Stimulated activated naive CD8-positive, alpha-beta T cell treated with anti-CD3 and anti-CD28 coated beads, Interleukin-15, amount 100 ng/mL, for 72 hours (primary cell): ENCODE data around the gene TBC1D3B.
"Not testable (repeated sequence)": the region's sequence is repeated elsewhere in the genome, so short reads cannot be mapped to it uniquely, and the experiment has no call there.

ENCODE experiments used
- ATAC-seq: fragments of 150-1000 bp; cut with Tn5 transposase; 2 replicates; pipeline ENCODE4 v1.10.0; 2021; ENCODE audit warnings: mild to moderate bottlenecking, moderate library complexity
- DNase-seq, 2 donors: peaks; one replicate each; pipeline ENCODE4 v3.0.0; 2021 to 2022
- H3K27ac Mint-ChIP-seq, 2 donors: one replicate each; pipeline ENCODE4 v1.8.0; 2022; ENCODE audit warnings: mild to moderate bottlenecking in 2 of 2, mixed read lengths in 2 of 2, moderate library complexity in 2 of 2
- H3K27me3 Mint-ChIP-seq: one replicate; pipeline ENCODE4 v1.8.0; 2022; ENCODE audit warnings: mixed read lengths
- H3K4me1 Mint-ChIP-seq: one replicate; pipeline ENCODE4 v1.8.0; 2022; ENCODE audit warnings: mild to moderate bottlenecking, mixed read lengths
- H3K4me3 Mint-ChIP-seq, 2 donors: one replicate each; pipeline ENCODE4 v1.8.0; 2022; ENCODE audit warnings: mild to moderate bottlenecking in 2 of 2, mixed read lengths in 2 of 2, moderate library complexity in 1 of 2
- H3K9me3 Mint-ChIP-seq, 2 donors: one replicate each; pipeline ENCODE4 v1.8.0; 2022; ENCODE audit warnings: mixed read lengths in 2 of 2

TBC1D3B gene

DNA sequence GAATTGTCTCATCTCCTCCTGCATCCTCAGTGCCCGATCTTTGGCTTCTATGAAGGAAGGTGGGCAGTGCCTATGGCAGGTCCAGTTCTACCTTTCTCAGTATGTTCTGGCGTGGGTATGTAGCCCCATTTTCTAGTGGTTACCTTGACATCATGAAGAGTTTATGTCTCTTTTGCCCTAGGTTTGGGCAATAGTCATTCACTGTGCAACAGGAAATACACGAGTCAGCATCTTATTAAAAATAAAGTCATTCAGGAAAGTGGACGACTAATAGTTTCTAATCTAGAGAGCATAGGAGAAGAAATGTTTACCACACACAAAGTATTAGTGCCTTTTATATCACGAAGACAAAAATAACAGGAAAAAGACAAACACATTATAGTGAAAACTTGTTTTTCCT is 13.6 kb upstream of the TBC1D3B start:
- peaks cover 49% of the 10 kb centered on the region for H3K27me3 Mint-ChIP-seq
- H3K27ac Mint-ChIP-seq, DNase-seq, H3K9me3 Mint-ChIP-seq, H3K4me3 Mint-ChIP-seq, ATAC-seq: not testable (repeated sequence)
- H3K4me1 Mint-ChIP-seq = peaks cover 28% of the 10 kb centered on the region

GRCh38 chr17:36188891-36189306 is 12.5 kb upstream of the TBC1D3B start:
- H3K4me3 Mint-ChIP-seq = peak overlapping the region in 1 of 2 donors; percentile 45
- DNase-seq (peak in 1 of 2 donors; percentile 41), ATAC-seq (peak; percentile 94)
- H3K4me1 Mint-ChIP-seq = peaks cover 28% of the 10 kb centered on the region
- H3K27me3 Mint-ChIP-seq = peaks cover 60% of the 10 kb centered on the region
- H3K9me3 Mint-ChIP-seq = no peaks in the 10 kb centered on the region
- H3K27ac Mint-ChIP-seq = peak overlapping the region in 1 of 2 donors; percentile 25

DNA sequence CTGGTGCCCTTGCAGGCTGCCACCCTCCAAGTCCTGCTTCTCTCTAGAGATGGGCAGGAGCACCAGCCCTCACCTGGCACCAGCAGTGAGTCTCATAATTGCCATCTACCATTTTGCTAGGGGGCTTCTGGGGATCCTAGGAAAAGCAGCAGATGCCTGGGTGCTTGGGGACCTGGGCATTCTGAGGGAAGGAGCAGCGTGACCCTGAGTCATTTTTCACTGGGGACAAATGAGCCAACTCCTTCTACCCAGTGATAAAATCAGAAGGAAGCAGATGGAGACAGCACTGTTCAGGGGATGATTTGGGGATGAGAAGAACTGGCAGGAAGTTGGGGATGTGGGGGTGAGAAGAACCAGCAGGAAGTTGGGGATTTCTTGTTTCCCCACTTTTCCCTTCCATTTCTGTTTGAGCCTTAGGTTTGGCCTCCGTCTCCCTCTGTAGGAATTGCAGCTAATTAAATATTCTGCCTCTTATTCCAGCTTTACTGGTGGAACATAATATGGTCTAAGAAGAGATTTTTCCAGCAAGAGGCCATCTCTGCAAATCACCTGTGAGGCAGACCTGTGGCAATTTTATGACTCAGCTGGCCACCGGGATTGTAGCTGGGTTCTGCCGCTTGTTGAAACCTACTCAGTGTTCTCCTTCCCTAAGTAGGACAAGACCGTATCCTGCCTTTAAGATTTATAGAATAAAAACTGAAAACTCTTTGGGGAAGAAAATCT is 11.7 kb upstream of the TBC1D3B start:
- H3K27ac Mint-ChIP-seq = peak overlapping the region in 1 of 2 donors; percentile 42
- not testable (repeated sequence) for ATAC-seq

GRCh38 chr17:36186810-36187763 is 10.7 kb upstream of the TBC1D3B start:
- not testable (repeated sequence) for DNase-seq, H3K4me3 Mint-ChIP-seq, ATAC-seq, H3K9me3 Mint-ChIP-seq, H3K27ac Mint-ChIP-seq
- peaks cover 66% of the 10 kb centered on the region for H3K27me3 Mint-ChIP-seq
- peaks cover 26% of the 10 kb centered on the region for H3K4me1 Mint-ChIP-seq

More for the DNA sequence above, 11.7 kb upstream of the TBC1D3B start:
- not testable (repeated sequence) for H3K4me3 Mint-ChIP-seq, H3K9me3 Mint-ChIP-seq, DNase-seq
- Mint-ChIP-seq H3K27me3 (peaks cover 66% of the 10 kb centered on the region), H3K4me1 (peaks cover 32% of the 10 kb centered on the region)

GRCh38 chr17:36185416-36185815 is 9.0 kb upstream of the TBC1D3B start:
- H3K27me3 Mint-ChIP-seq = peaks cover 69% of the 10 kb centered on the region
- no peak overlapping the region for H3K4me3 Mint-ChIP-seq
- H3K9me3 Mint-ChIP-seq = no peaks in the 10 kb centered on the region
- ATAC-seq (no peak), DNase-seq (no peak)
- H3K27ac Mint-ChIP-seq = no peak overlapping the region
- H3K4me1 Mint-ChIP-seq = peaks cover 21% of the 10 kb centered on the region

DNA sequence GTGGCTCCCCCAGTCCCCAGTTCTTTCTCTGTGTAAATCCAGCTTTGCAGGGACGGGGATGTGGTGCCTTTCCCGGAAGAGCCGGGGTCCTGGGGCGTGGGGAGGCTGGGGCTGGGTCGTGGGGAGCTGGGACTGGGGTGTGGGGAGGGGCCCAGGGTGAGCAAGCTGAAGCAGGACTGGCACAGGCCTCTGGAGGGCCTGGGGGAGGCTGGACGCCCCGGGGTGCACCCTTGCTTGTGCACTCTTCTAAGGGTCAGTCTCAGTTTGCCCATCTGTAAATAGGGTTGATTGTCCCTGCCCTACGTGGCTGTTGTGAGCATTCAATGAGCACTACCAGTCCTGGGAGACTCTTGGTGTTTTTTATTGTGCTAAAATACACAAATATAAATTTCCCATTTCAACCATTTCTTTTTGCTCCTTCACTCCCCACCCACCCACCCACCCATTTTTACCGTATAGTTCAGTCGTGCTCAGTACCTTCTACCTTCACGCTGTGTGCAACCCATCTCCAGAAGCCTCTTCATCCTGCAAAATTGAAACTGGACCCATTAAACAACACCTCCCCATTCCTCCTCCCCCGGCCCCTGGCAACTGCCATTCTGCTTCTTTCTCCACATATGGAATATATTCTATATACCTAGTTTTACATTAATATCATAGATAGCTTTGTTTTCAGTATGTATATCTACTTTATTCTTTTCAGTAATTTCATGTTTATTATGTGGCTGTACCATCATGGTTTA is 7.8 kb upstream of the TBC1D3B start:
- peak overlapping the region in 1 of 2 donors; percentile 41 for H3K4me3 Mint-ChIP-seq
- peaks cover 21% of the 10 kb centered on the region for H3K4me1 Mint-ChIP-seq

DNA sequence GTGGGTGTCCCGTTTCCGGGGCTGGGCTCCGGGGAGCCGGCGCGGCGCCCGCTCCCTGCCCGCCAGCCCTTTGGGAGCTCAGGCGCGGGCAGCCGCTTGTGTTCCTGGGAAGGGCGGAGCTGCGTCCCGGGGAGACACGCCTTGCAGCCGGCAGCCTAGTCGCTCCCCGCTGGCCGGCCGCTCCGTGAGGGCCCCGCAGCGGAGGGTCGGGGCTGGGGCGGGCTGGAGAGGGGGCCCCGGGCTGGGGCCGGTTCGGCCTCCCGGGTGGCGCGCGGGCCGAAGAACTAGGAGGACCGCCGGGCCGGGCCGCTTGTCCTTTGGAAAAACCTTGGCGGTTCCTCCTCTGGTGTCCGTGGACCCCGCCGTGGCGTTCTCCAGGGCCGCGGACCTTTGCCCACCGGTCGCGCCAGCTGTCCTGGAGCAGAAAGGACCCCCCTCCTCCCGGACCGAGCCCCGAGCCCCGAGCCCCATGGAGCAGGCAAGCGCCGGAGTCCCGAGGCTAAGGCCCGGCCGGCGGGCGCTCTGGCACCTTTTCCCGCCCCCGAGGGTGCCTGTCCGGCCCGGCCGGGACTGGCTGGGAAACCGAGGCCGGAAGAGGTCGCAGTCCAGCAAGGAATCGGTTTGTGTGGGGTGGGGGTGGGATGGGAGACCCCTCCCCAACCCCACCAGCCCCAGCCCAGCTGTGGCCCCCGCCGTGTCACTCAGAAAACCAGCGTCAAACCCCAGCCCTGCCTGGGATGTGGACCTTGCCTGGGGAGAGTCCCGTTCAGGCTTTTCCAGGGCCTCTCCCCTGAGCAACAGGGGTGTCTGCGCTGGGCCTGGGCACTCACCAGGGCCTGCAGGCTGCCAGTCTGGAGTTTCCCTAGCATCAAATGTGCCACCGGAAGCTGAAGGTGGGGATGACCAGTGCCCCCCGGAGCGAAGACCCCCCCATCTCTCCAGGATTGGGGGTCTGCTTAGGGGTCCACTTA is 6.8 kb upstream of the TBC1D3B start:
- no peaks in the 10 kb centered on the region for H3K9me3 Mint-ChIP-seq
- peaks cover 61% of the 10 kb centered on the region for H3K27me3 Mint-ChIP-seq
- peak; percentile 37 for ATAC-seq
- no peak overlapping the region for H3K27ac Mint-ChIP-seq
- peaks cover 12% of the 10 kb centered on the region for H3K4me1 Mint-ChIP-seq
- H3K4me3 Mint-ChIP-seq = peak overlapping the region in 1 of 2 donors; percentile 56
- no peak for DNase-seq

More for the DNA sequence above, 7.8 kb upstream of the TBC1D3B start:
- H3K27me3 Mint-ChIP-seq = peaks cover 69% of the 10 kb centered on the region
- H3K9me3 Mint-ChIP-seq = no peaks in the 10 kb centered on the region
- DNase-seq (no peak), ATAC-seq (no peak)
- no peak overlapping the region for H3K27ac Mint-ChIP-seq

- peak overlapping the region in 1 of 2 donors; percentile 35 for H3K4me3 Mint-ChIP-seq
- no peak for ATAC-seq
- H3K4me1 Mint-ChIP-seq = peaks cover 4% of the 10 kb centered on the region
- no peak overlapping the region for H3K27ac Mint-ChIP-seq
- no peaks in the 10 kb centered on the region for H3K9me3 Mint-ChIP-seq
- H3K27me3 Mint-ChIP-seq = peaks cover 52% of the 10 kb centered on the region
- DNase-seq = no peak
These were observed 6.0 kb upstream of the TBC1D3B start for GRCh38 chr17:36182176-36183000.

GRCh38 chr17:36181446-36182175 is 5.2 kb upstream of the TBC1D3B start:
- not testable (repeated sequence) for H3K9me3 Mint-ChIP-seq, H3K27ac Mint-ChIP-seq, DNase-seq, H3K4me3 Mint-ChIP-seq, H3K4me1 Mint-ChIP-seq, ATAC-seq
- H3K27me3 Mint-ChIP-seq = peaks cover 44% of the 10 kb centered on the region

GRCh38 chr17:36168836-36169235 is 7.6 kb downstream of the TBC1D3B start:
- not testable (repeated sequence) for H3K4me3 Mint-ChIP-seq, ATAC-seq, DNase-seq, H3K4me1 Mint-ChIP-seq, H3K27ac Mint-ChIP-seq, H3K27me3 Mint-ChIP-seq, H3K9me3 Mint-ChIP-seq

DNA sequence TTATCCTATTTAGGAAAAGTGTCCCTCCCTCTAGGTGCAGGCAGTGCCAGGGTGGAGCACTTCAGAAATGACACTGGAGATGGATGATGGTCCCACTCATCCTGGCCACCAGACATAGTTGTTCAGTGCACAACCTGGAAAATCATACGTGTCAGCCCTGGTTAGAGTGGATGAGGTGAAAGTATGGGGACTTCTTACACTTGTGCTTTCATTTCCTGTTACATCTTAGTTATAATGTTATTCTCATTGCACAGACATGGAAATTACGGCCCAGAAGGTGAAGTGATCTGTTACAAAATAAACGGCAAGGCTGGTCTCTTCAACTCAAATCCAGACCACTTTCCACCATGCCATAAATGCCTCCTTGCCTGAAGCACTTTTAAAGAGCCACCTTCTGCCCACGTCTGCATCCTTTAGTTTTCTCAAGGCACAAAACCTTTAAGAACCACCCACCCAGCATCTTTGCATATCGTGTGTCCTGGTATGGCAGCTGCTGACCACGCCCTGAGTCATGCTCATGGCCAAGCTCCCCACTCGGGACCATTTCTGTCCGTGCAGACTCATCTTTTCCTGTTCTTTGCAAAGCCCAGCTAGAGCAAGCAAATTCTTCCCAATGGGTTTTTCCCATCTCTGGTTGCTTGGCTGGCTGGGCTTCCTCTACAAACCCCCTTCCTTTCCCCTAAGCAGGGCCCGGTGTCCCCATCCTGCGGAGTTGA is 22.4 kb downstream of the TBC1D3B start:
- DNase-seq (no peak), ATAC-seq (no peak)
- H3K27ac Mint-ChIP-seq = no peak overlapping the region
- H3K4me1 Mint-ChIP-seq = peaks cover 13% of the 10 kb centered on the region
- H3K9me3 Mint-ChIP-seq = no peaks in the 10 kb centered on the region
- peaks cover 40% of the 10 kb centered on the region for H3K27me3 Mint-ChIP-seq
- no peak overlapping the region for H3K4me3 Mint-ChIP-seq

- Mint-ChIP-seq H3K9me3 (no peaks in the 10 kb centered on the region), H3K27me3 (peaks cover 42% of the 10 kb centered on the region), H3K4me3 (no peak overlapping the region), H3K4me1 (peaks cover 18% of the 10 kb centered on the region), H3K27ac (no peak overlapping the region)
- ATAC-seq (no peak), DNase-seq (no peak)
These were observed 23.8 kb downstream of the TBC1D3B start for GRCh38 chr17:36152639-36153120.
